Spleen (tissue), 11 donors: Measurements from ENCODE around the gene WDR54. TPM values are rescaled to one million over a fixed set of nuclear protein-coding genes. Genes with fewer than 3 reads are reported as not detected.

Experiments
- DNase-seq: peaks from one replicate; pipeline ENCODE4 v3.0.0-alpha.2; 2020
- H3K27ac ChIP-seq, 8 donors: fragments of 200-600 bp; sonication (generic) in 7 of 8; 1 replicate in 4 of 8; 2 replicates in 4 of 8; pipeline versions ENCODE4 v1.5.0 to v1.8.0; 2016 to 2021; ENCODE audit warnings: inconsistent platforms in 4 of 8, mild to moderate bottlenecking in 4 of 8, moderate library complexity in 1 of 8
- H3K27me3 ChIP-seq, 7 donors: fragments of 200-600 bp; sonication (generic) in 6 of 7; replicated peaks in 1 of 7; 1 replicate in 4 of 7; 2 replicates in 3 of 7; pipeline versions ENCODE4 v1.5.0 to v1.8.0; 2016 to 2021; ENCODE audit warnings: inconsistent platforms in 3 of 7, mild to moderate bottlenecking in 1 of 7
- H3K36me3 ChIP-seq, 6 donors: fragments of 200-600 bp; sonication (generic) in 5 of 6; 1 replicate in 4 of 6; 2 replicates in 2 of 6; pipeline versions ENCODE4 v1.5.0 to v1.8.0; 2016 to 2021; ENCODE audit warnings: inconsistent platforms in 2 of 6
- H3K4me1 ChIP-seq, 6 donors: fragments of 200-600 bp; sonication (generic) in 5 of 6; 1 replicate in 3 of 6; 2 replicates in 3 of 6; pipeline versions ENCODE4 v1.5.0 to v1.8.0; 2016 to 2021; ENCODE audit warnings: inconsistent platforms in 3 of 6
- H3K4me3 ChIP-seq, 8 donors: fragments of 200-600 bp; sonication (generic) in 7 of 8; 1 replicate in 4 of 8; 2 replicates in 4 of 8; pipeline versions ENCODE4 v1.5.0 to v1.8.0; 2016 to 2021; ENCODE audit warnings: inconsistent platforms in 4 of 8, mild to moderate bottlenecking in 4 of 8, moderate library complexity in 2 of 8
- H3K9me3 ChIP-seq, 8 donors: fragments of 200-600 bp; sonication (generic) in 7 of 8; 1 replicate in 4 of 8; 2 replicates in 4 of 8; pipeline versions ENCODE4 v1.5.0 to v1.8.0; 2016 to 2021; ENCODE audit warnings: inconsistent platforms in 4 of 8
- POLR2A ChIP-seq, 3 donors: fragments of 450-650 bp; IDR thresholded peaks; one replicate each; pipeline ENCODE4 v1.5.1; 2017; ENCODE audit warnings: antibody characterized with exemption in 3 of 3, mild to moderate bottlenecking in 1 of 3
- POLR2AphosphoS5 ChIP-seq, 3 donors: sonication (generic); formaldehyde crosslinking; IDR thresholded peaks; one replicate each; pipeline ENCODE4 v1.5.1; 2017; ENCODE audit warnings: antibody characterized with exemption in 3 of 3
- WGBS, 5 donors: extraction: QIAGEN DNeasy Blood & Tissue Kit in 3 of 5; methylation state at CpG; one replicate each; pipeline versions ENCODE4 v1.1.5 to v1.1.7; 2013 to 2018; 5-methylcytosine and 5-hydroxymethylcytosine counted together
- intact Hi-C: fragments of 100-400 bp; cut with DNase I; formaldehyde crosslinking; loops from one replicate; pipeline ENCODE4 v1.15.0; 2023; ENCODE audit warnings: low total_unique reads
- polyA plus RNA-seq, 3 donors: library from polyadenylated mRNA; stranded (reverse); fragments of 200-250 nt; gene quantifications; one replicate each; pipeline ENCODE4 v1.2.1, GENCODE V29; 2013
- total RNA-seq, 7 donors: library from RNA; depleted of rRNA in 3 of 7; stranded (reverse); fragments of >200 nt in 3 of 7; fragmentation: NEBNext Ultra II Directional in 4 of 7; extraction: Animal tissue kit (Norgen Biotek cat#: 25700) in 4 of 7; gene quantifications; one replicate each; pipeline versions ENCODE4 v1.1.0 to v1.2.1, GENCODE V29; 2016 to 2021
- TF ChIP-seq, protein P1 (sequence below), 11 experiments: fragments of 200-600 bp in 7 of 11; fragments of 450-650 bp in 4 of 11; sonication (generic) in 4 of 11; IDR thresholded peaks in 8 of 11; conservative IDR thresholded peaks in 3 of 11; 1 replicate in 7 of 11; 2 replicates in 4 of 11; pipeline versions ENCODE4 v1.4.0 to v1.8.0; 2016 to 2021; ENCODE audit warnings: antibody characterized with exemption in 11 of 11, inconsistent platforms in 4 of 11, mild to moderate bottlenecking in 1 of 11
- donor health status: healthy with polysubstance abuse.
- donor health status: DM: no; HTN: no; CAD: no; lungs with moderate emphysema.
- donor health status: DM: no; HTN: no; CAD: no.
- donor health status: Bipolar disorder and iron deficiency.
- donor health status: healthy.
- donor health status: DM: no; HTN: no; CAD: no.
- donor health status: DM: yes; HTN: yes; CAD: no.

Gene WDR54
- total and polyA plus RNA-seq, 10 donors: 15.1 to 26.0 (median 21.0) TPM

DNA sequence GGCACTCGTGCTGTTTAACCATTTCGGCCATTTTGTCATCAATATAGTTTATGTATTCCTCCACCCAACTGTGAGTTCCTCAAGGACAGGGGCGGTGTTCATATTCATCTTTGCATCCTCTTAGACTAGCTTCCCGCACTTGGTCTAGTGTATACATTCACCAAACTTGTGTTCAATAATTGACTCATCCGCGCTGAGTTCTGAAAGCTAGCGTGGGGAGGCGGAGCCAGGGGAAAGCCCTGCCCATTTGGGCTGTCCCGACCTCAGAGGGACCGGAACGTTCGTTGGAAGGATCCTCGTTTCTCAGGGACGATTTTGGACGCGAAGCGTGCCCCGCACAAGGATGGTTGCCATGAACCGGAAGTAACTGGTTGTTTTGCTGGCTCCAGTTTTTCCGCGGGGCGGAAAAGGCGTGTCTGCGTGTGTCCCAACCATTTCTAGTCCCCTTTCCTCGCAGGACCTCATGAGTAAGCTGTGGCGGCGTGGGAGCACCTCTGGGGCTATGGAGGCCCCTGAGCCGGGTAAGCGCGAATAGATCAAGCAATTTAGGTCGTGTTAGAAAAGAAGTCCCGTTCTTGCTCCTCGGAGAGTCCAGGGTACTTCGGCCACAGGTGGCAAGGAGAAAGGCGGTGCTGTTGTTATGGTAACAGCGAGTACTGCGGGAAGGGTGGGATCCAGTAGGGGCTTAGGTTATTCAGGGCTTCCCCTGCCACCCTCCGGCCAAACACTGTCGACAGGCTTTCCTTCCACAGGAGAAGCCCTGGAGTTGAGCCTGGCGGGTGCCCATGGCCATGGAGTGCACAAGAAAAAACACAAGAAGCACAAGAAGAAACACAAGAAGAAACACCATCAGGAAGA, 33.4 kb downstream of the WDR54 start, which contains the start of gene INO80B:
TSS of gene INO80B (plus strand) at position 434 of the 858 bp plus-strand sequence. CDS start at position 464, 30 bp downstream.
- peak in 1 of 3 donors; percentile 92 for TF ChIP-seq POLR2A (IDR thresholded peaks at IDR 0.05)
- TF ChIP-seq, protein P1, sequence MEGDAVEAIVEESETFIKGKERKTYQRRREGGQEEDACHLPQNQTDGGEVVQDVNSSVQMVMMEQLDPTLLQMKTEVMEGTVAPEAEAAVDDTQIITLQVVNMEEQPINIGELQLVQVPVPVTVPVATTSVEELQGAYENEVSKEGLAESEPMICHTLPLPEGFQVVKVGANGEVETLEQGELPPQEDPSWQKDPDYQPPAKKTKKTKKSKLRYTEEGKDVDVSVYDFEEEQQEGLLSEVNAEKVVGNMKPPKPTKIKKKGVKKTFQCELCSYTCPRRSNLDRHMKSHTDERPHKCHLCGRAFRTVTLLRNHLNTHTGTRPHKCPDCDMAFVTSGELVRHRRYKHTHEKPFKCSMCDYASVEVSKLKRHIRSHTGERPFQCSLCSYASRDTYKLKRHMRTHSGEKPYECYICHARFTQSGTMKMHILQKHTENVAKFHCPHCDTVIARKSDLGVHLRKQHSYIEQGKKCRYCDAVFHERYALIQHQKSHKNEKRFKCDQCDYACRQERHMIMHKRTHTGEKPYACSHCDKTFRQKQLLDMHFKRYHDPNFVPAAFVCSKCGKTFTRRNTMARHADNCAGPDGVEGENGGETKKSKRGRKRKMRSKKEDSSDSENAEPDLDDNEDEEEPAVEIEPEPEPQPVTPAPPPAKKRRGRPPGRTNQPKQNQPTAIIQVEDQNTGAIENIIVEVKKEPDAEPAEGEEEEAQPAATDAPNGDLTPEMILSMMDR (IDR thresholded peaks at IDR 0.05 in 8 of 11, conservative IDR thresholded peaks at IDR 0.05 in 3 of 11): peak in 4 of 11 experiments; percentile 5 to 32 (median 20)
- peak; percentile 77 to 94 (median 89) for TF ChIP-seq POLR2AphosphoS5 (IDR thresholded peaks at IDR 0.05)
- Histone ChIP-seq H3K27ac (peak within 1 kb of the TSS; percentile 36 to 99 (median 79)), H3K4me3 (peak within 1 kb of the TSS; percentile 43 to 94 (median 68)), H3K36me3 (peaks cover 0 to under 1% (median 0%) of the 10 kb centered on the region in 6 donors), H3K9me3 (no peaks in the 10 kb centered on the region), H3K27me3 (no peaks in the 10 kb centered on the region), H3K4me1 (peaks cover 31 to 57% (median 40%) of the 10 kb centered on the region in 6 donors)
- peak; percentile 97 for DNase-seq
- intact Hi-C loops: no loop called here
- 0 to 2% (median 1%) methylated on average over 39 to 40 of the region's 40 CpGs for WGBS, 5 donors

DNA sequence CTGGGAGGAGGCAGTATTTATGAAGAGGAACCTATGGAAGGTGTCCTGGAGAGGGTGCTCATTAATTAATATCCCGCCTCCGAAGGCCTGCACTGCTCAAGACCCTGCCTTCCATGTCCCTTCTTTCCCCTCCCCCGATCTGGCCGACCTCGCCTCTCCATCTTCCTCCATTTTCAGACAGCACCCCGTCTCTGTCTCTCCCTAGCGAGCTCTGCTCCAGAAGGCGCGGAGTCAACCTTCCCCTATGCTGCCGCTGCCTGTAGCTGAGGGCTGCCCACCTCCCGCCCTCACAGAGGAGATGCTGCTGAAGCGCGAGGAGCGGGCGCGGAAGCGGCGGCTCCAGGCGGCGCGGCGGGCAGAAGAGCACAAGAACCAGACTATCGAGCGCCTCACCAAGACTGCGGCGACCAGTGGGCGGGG, 35.6 kb downstream of the WDR54 start:
- intact Hi-C loops: no loop called here
- Histone ChIP-seq H3K27me3 (no peaks in the 10 kb centered on the region), H3K4me1 (peaks cover 32 to 68% (median 41%) of the 10 kb centered on the region in 6 donors), H3K9me3 (no peaks in the 10 kb centered on the region), H3K4me3 (peak overlapping the region; percentile 55 to 91 (median 72)), H3K36me3 (peaks cover 0 to 23% (median 12%) of the 10 kb centered on the region in 6 donors), H3K27ac (peak overlapping the region; percentile 95 to 100 (median 98))
- TF ChIP-seq POLR2A (IDR thresholded peaks at IDR 0.05) (no peak), POLR2AphosphoS5 (IDR thresholded peaks at IDR 0.05) (no peak)
- TF ChIP-seq, protein P1 (IDR thresholded peaks at IDR 0.05 in 8 of 11, conservative IDR thresholded peaks at IDR 0.05 in 3 of 11): no peak
- WGBS, 5 donors: 0 to 1% (median 0%) methylated on average over 19 to 27 of the region's 27 CpGs
- DNase-seq: no peak

DNA sequence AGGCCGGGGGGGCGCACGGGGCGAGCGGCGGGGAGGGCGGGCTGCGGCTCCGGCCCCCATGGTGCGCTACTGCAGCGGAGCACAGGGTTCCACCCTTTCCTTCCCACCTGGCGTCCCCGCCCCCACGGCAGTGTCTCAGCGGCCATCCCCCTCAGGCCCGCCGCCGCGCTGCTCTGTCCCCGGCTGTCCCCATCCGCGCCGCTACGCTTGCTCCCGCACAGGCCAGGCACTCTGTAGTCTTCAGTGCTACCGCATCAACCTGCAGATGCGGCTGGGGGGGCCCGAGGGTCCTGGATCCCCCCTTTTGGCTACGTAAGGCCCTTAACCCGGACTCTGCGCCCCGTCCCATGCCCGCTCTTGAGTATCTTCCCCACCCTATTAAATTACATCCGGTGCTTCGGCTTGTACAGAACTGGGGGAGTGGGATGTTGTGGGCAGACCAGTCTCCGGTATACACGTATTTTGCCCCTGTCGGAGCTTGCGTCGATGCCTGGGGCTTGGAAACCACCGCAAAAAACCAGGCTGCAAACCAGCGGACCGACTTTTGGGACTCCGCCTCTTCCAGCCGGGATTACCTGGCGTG, 36.1 kb downstream of the WDR54 start:
- peaks cover 32 to 65% (median 41%) of the 10 kb centered on the region in 6 donors for H3K4me1 ChIP-seq

More for the DNA sequence above, 36.1 kb downstream of the WDR54 start:
- Histone ChIP-seq H3K36me3 (peaks cover 0 to 28% (median 17%) of the 10 kb centered on the region in 6 donors), H3K4me3 (peak overlapping the region; percentile 55 to 91 (median 72)), H3K9me3 (no peaks in the 10 kb centered on the region), H3K27ac (peak overlapping the region; percentile 95 to 100 (median 98)), H3K27me3 (no peaks in the 10 kb centered on the region)
- peak; percentile 97 for DNase-seq
- TF ChIP-seq, protein P1 (IDR thresholded peaks at IDR 0.05 in 8 of 11, conservative IDR thresholded peaks at IDR 0.05 in 3 of 11): peak in 1 of 11 experiments; percentile 9
- TF ChIP-seq POLR2AphosphoS5 (IDR thresholded peaks at IDR 0.05) (peak; percentile 93 to 98 (median 97)), POLR2A (IDR thresholded peaks at IDR 0.05) (peak; percentile 35 to 91 (median 62))
- intact Hi-C loops: no loop called here
- 0 to 1% (median 0%) methylated on average over 30 to 46 of the region's 46 CpGs for WGBS, 5 donors
